Measurements from ENCODE around the gene ADAMTS18. TPM values are rescaled to one million over a fixed set of nuclear protein-coding genes. Genes with fewer than 3 reads are reported as not detected.

ADAMTS18 gene
- total and polyA plus RNA-seq, 2 donors from 2014 or later = 0.06 to 0.60 TPM

- H3K4me3 ChIP-seq (ENCODE audit: low read length in 3 of 3) = no peak overlapping the region
- H3K9ac ChIP-seq (ENCODE audit: low read length in 3 of 3) = no peak overlapping the region
- H3K27ac ChIP-seq (ENCODE audit: low read depth in 2 of 2, low read length in 2 of 2) = no peak overlapping the region
- FAIRE-seq (no peak), DNase-seq (no peak)
- no peaks in the 10 kb centered on the region for H3K36me3 ChIP-seq (ENCODE audit: control insufficient read depth in 2 of 3, insufficient read depth in 3 of 3, low read length in 3 of 3)
- intact Hi-C loops (cut with DNase I) = no loop called here
- H3K9me3 ChIP-seq (ENCODE audit: control insufficient read depth in 2 of 3, insufficient read depth in 1 of 3, low read length in 3 of 3) = no peaks in the 10 kb centered on the region
- no peaks in the 10 kb centered on the region for H3K4me1 ChIP-seq (ENCODE audit: control insufficient read depth in 2 of 3, insufficient read depth in 2 of 3, low read depth in 1 of 3, low read length in 3 of 3)
- no peaks in the 10 kb centered on the region for H3K27me3 ChIP-seq (ENCODE audit: control insufficient read depth, insufficient read depth, low read length)
- TF ChIP-seq, protein P1, sequence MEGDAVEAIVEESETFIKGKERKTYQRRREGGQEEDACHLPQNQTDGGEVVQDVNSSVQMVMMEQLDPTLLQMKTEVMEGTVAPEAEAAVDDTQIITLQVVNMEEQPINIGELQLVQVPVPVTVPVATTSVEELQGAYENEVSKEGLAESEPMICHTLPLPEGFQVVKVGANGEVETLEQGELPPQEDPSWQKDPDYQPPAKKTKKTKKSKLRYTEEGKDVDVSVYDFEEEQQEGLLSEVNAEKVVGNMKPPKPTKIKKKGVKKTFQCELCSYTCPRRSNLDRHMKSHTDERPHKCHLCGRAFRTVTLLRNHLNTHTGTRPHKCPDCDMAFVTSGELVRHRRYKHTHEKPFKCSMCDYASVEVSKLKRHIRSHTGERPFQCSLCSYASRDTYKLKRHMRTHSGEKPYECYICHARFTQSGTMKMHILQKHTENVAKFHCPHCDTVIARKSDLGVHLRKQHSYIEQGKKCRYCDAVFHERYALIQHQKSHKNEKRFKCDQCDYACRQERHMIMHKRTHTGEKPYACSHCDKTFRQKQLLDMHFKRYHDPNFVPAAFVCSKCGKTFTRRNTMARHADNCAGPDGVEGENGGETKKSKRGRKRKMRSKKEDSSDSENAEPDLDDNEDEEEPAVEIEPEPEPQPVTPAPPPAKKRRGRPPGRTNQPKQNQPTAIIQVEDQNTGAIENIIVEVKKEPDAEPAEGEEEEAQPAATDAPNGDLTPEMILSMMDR (IDR thresholded peaks at IDR 0.05; ENCODE audit: borderline replicate concordance, extremely low read depth, insufficient read depth) = no peak
Observed at GRCh38 chr16:77422196-77422784, 12.5 kb downstream of the ADAMTS18 start.

DNA sequence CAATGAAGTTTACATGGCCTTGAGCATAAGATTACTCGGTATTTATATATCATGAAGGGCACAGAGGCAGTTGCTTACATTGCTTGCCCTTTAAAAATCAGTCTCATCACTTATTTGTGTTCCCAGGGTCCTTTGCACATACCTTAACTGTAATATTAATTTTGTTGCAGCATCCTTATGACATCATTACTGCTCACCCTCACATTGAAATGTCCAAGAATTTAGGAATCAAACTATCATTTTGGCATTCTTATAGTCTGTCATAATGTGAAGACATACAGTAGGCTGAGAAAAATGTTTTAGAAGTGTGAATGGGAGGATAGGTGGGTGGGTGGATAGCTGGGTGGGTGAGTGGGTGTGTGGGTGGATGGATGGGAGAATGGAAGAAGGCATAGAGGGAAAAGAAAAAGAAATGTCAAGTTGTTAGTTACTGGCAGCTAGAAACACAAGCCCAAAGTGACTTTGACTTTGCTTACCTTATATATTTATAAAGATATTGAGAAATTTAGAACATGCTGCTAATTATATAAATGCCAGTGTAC lies 17.8 kb downstream of the ADAMTS18 start:
- TF ChIP-seq, protein P1 (IDR thresholded peaks at IDR 0.05; ENCODE audit: borderline replicate concordance, extremely low read depth, insufficient read depth) = no peak
- no peak for DNase-seq
- no peaks in the 10 kb centered on the region for H3K4me1 ChIP-seq (ENCODE audit: control insufficient read depth in 2 of 3, insufficient read depth in 2 of 3, low read depth in 1 of 3, low read length in 3 of 3)
- no peak overlapping the region for H3K4me3 ChIP-seq (ENCODE audit: low read length in 3 of 3)
- H3K9me3 ChIP-seq (ENCODE audit: control insufficient read depth in 2 of 3, insufficient read depth in 1 of 3, low read length in 3 of 3) = no peaks in the 10 kb centered on the region
- no peak overlapping the region for H3K27ac ChIP-seq (ENCODE audit: low read depth in 2 of 2, low read length in 2 of 2)
- intact Hi-C loops (cut with DNase I) = no loop called here
- no peak overlapping the region for H3K9ac ChIP-seq (ENCODE audit: low read length in 3 of 3)
- no peak for FAIRE-seq
- no peaks in the 10 kb centered on the region for H3K27me3 ChIP-seq (ENCODE audit: control insufficient read depth, insufficient read depth, low read length)
- no peaks in the 10 kb centered on the region for H3K36me3 ChIP-seq (ENCODE audit: control insufficient read depth in 2 of 3, insufficient read depth in 3 of 3, low read length in 3 of 3)

DNA sequence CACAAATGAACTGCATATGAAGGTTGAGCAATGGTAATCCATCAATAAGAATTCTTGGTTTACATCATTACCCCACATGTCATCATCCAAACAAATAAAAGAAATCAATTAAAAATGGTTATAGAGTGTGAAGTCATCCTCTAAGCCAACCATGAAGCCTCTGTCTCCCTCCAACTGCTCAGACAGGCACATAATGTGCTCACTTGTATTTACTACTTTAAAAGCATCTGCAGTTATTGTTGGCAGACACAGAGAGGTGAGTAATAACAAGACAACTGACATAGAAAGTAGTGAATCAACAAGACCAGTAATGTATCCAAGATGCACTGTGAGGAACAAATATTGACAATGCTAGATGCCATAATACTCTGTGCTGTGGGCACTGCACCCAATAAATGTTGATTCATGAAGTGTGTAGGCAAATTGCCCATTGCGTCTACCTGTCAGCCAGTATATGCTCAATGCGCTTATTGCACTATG lies 20.0 kb downstream of the ADAMTS18 start:
- Histone ChIP-seq H3K9me3 (ENCODE audit: control insufficient read depth in 2 of 3, insufficient read depth in 1 of 3, low read length in 3 of 3) (no peaks in the 10 kb centered on the region), H3K27ac (ENCODE audit: low read depth in 2 of 2, low read length in 2 of 2) (no peak overlapping the region), H3K9ac (ENCODE audit: low read length in 3 of 3) (no peak overlapping the region), H3K4me3 (ENCODE audit: low read length in 3 of 3) (no peak overlapping the region), H3K36me3 (ENCODE audit: control insufficient read depth in 2 of 3, insufficient read depth in 3 of 3, low read length in 3 of 3) (no peaks in the 10 kb centered on the region), H3K4me1 (ENCODE audit: control insufficient read depth in 2 of 3, insufficient read depth in 2 of 3, low read depth in 1 of 3, low read length in 3 of 3) (no peaks in the 10 kb centered on the region), H3K27me3 (ENCODE audit: control insufficient read depth, insufficient read depth, low read length) (no peaks in the 10 kb centered on the region)
- FAIRE-seq (no peak), DNase-seq (no peak)
- TF ChIP-seq, protein P1 (IDR thresholded peaks at IDR 0.05; ENCODE audit: borderline replicate concordance, extremely low read depth, insufficient read depth) = no peak
- intact Hi-C loops (cut with DNase I) = no loop called here

Data from kidney (tissue), 14 donors.